ENCODE data around the gene GANAB. TPM values are rescaled to one million over a fixed set of nuclear protein-coding genes. Genes with fewer than 3 reads are reported as not detected.
A peak's percentile ranks its signal among the peaks of the same experiment; 100 is the strongest.

The GANAB gene
- total and polyA plus RNA-seq, 2 experiments from 2014 or later: 212 to 251 TPM

- Histone ChIP-seq H3K4me1 (ENCODE audit: insufficient read depth) (peaks cover 13% of the 10 kb centered on the region), H3K27ac (no peak overlapping the region), H3K9me2 (replicated peaks; ENCODE audit: insufficient read depth) (no peaks in the 10 kb centered on the region), H3K79me2 (peaks cover 13% of the 10 kb centered on the region), H3K9me3 (ENCODE audit: low read depth) (no peaks in the 10 kb centered on the region), H3K4me3 (no peak overlapping the region), H4K20me1 (ENCODE audit: insufficient read depth, poor library complexity, severe bottlenecking) (no peaks in the 10 kb centered on the region), H3K36me3 (replicated peaks; ENCODE audit: insufficient read depth, low read depth) (no peaks in the 10 kb centered on the region), H2AFZ (no peak overlapping the region), H3K4me2 (no peak overlapping the region), H3K27me3 (no peaks in the 10 kb centered on the region)
- no peak for DNase-seq (ENCODE audit: low spot score)
- no peak for TF ChIP-seq EZH2 (IDR thresholded peaks at IDR 0.05; ENCODE audit: borderline replicate concordance)
- no peak for TF ChIP-seq EZH2phosphoT487 (IDR thresholded peaks at IDR 0.05; ENCODE audit: low read depth, severe bottlenecking, unreplicated experiment)
- TF ChIP-seq CTCF (IDR thresholded peaks at IDR 0.05; ENCODE audit: poor library complexity): no peak
- WGBS (ENCODE audit: low lambda C conversion rate, missing lambda C conversion rate): 93% methylated on average over 7 of the region's 7 CpGs
Measured at GRCh38 chr11:62682518-62682917, 36.1 kb upstream of the GANAB start.

- Histone ChIP-seq H3K4me3 (no peak overlapping the region), H2AFZ (peak overlapping the region; percentile 29), H4K20me1 (ENCODE audit: insufficient read depth, poor library complexity, severe bottlenecking) (no peaks in the 10 kb centered on the region), H3K27ac (no peak overlapping the region), H3K79me2 (peaks cover 23% of the 10 kb centered on the region), H3K27me3 (no peaks in the 10 kb centered on the region), H3K36me3 (replicated peaks; ENCODE audit: insufficient read depth, low read depth) (no peaks in the 10 kb centered on the region), H3K9me2 (replicated peaks; ENCODE audit: insufficient read depth) (no peaks in the 10 kb centered on the region), H3K4me1 (ENCODE audit: insufficient read depth) (peaks cover 13% of the 10 kb centered on the region), H3K4me2 (no peak overlapping the region), H3K9me3 (ENCODE audit: low read depth) (no peaks in the 10 kb centered on the region)
- TF ChIP-seq CTCF (IDR thresholded peaks at IDR 0.05; ENCODE audit: poor library complexity) (peak; percentile 40), EZH2phosphoT487 (IDR thresholded peaks at IDR 0.05; ENCODE audit: low read depth, severe bottlenecking, unreplicated experiment) (no peak)
- 65% methylated on average over 4 of the region's 4 CpGs for WGBS (ENCODE audit: low lambda C conversion rate, missing lambda C conversion rate)
- DNase-seq (ENCODE audit: low spot score): peak; percentile 78
Measured at GRCh38 chr11:62680825-62681240, 34.4 kb upstream of the GANAB start.

- no peaks in the 10 kb centered on the region for H3K36me3 ChIP-seq (replicated peaks; ENCODE audit: insufficient read depth, low read depth)
- no peaks in the 10 kb centered on the region for H3K27me3 ChIP-seq
- H3K79me2 ChIP-seq: peaks cover 32% of the 10 kb centered on the region
- H3K4me1 ChIP-seq (ENCODE audit: insufficient read depth): peaks cover 13% of the 10 kb centered on the region
- no peaks in the 10 kb centered on the region for H4K20me1 ChIP-seq (ENCODE audit: insufficient read depth, poor library complexity, severe bottlenecking)
- H3K4me2 ChIP-seq: peak within 1 kb of the TSS; percentile 99
- WGBS (ENCODE audit: low lambda C conversion rate, missing lambda C conversion rate): 12% methylated on average over 54 of the region's 55 CpGs
- H3K9me2 ChIP-seq (replicated peaks; ENCODE audit: insufficient read depth): no peaks in the 10 kb centered on the region
- peak within 1 kb of the TSS; percentile 88 for H3K27ac ChIP-seq
- H3K9me3 ChIP-seq (ENCODE audit: low read depth): no peaks in the 10 kb centered on the region
- DNase-seq (ENCODE audit: low spot score): peak; percentile 94
- peak within 1 kb of the TSS; percentile 78 for H3K4me3 ChIP-seq
- TF ChIP-seq CTCF (IDR thresholded peaks at IDR 0.05; ENCODE audit: poor library complexity) (no peak), EZH2phosphoT487 (IDR thresholded peaks at IDR 0.05; ENCODE audit: low read depth, severe bottlenecking, unreplicated experiment) (no peak), EZH2 (IDR thresholded peaks at IDR 0.05; ENCODE audit: borderline replicate concordance) (no peak)
- peak within 1 kb of the TSS; percentile 77 for H2AFZ ChIP-seq
Measured at GRCh38 chr11:62678770-62679696, 32.6 kb upstream of the GANAB start, which contains the start of gene UBXN1. TSS of gene UBXN1 (minus strand) at chr11:62679073. CDS start at chr11:62678923, 150 bp downstream.

Measured in hepatocyte (in vitro differentiated cells).